Neuronal stem cell (in vitro differentiated cells): Measurements from ENCODE around the gene SRC.
A peak's percentile ranks its signal among the peaks of the same experiment; 100 is the strongest.

Experiments used
- DNase-seq: peaks from one replicate; pipeline ENCODE4 v3.0.0-alpha.2; 2013; ENCODE audit warnings: low spot score
- H2AFZ ChIP-seq: one replicate; pipeline ENCODE4 v1.6.1; 2013; ENCODE audit warnings: mild to moderate bottlenecking, low read length, inconsistent platforms
- H2AK5ac ChIP-seq: 2 replicates; pipeline ENCODE4 v1.6.1; 2013; ENCODE audit warnings: low read depth, mild to moderate bottlenecking, inconsistent platforms, low read length, moderate library complexity, mixed read lengths
- H2BK120ac ChIP-seq: 2 replicates; pipeline ENCODE4 v1.6.1; 2013; ENCODE audit warnings: low read depth, mild to moderate bottlenecking, inconsistent platforms, low read length, moderate library complexity, mixed read lengths
- H2BK12ac ChIP-seq: one replicate; pipeline ENCODE4 v1.6.1; 2013; ENCODE audit warnings: low read length, inconsistent platforms
- H2BK15ac ChIP-seq: 2 replicates; pipeline ENCODE4 v1.6.1; 2013; ENCODE audit warnings: mild to moderate bottlenecking, low read length, inconsistent platforms, mixed read lengths
- H2BK5ac ChIP-seq: one replicate; pipeline ENCODE4 v1.6.1; 2013; ENCODE audit warnings: inconsistent platforms, mild to moderate bottlenecking, low read length, moderate library complexity
- H3K14ac ChIP-seq: one replicate; pipeline ENCODE4 v1.6.1; 2013; ENCODE audit warnings: low read length, inconsistent platforms
- H3K18ac ChIP-seq: 2 replicates; pipeline ENCODE4 v1.6.1; 2013; ENCODE audit warnings: low read length, inconsistent platforms
- H3K23ac ChIP-seq: 2 replicates; pipeline ENCODE4 v1.6.1; 2013; ENCODE audit warnings: low read depth, mild to moderate bottlenecking, mixed read lengths, low read length, inconsistent platforms; ENCODE audit not compliant: poor library complexity
- H3K27ac ChIP-seq: replicated peaks from 3 replicates; pipeline ENCODE4 v1.5.1; 2013; ENCODE audit warnings: low read length, inconsistent platforms
- H3K27me3 ChIP-seq, 3 experiments: 2 replicates each; pipeline ENCODE4 v1.6.1; 2013; ENCODE audit warnings: low read length in 3 of 3, mild to moderate bottlenecking in 2 of 3, inconsistent platforms in 1 of 3, low read depth in 1 of 3, mixed read lengths in 1 of 3, moderate library complexity in 1 of 3; ENCODE audit not compliant: control insufficient read depth in 3 of 3, insufficient read depth in 3 of 3
- H3K36me3 ChIP-seq, 2 donors: replicated peaks in 1 of 2; 2 replicates each; pipeline ENCODE4 v1.6.1; 2013; ENCODE audit warnings: low read length in 2 of 2; ENCODE audit not compliant: control insufficient read depth in 2 of 2, insufficient read depth in 2 of 2
- H3K4ac ChIP-seq: 2 replicates; pipeline ENCODE4 v1.6.1; 2013; ENCODE audit warnings: inconsistent platforms, mild to moderate bottlenecking, low read length, moderate library complexity
- H3K4me1 ChIP-seq, 2 donors: 1 replicate in 1 of 2; 2 replicates in 1 of 2; pipeline ENCODE4 v1.6.1; 2013; ENCODE audit warnings: low read length in 2 of 2, low read depth in 1 of 2; ENCODE audit not compliant: control insufficient read depth in 2 of 2, insufficient read depth in 1 of 2
- H3K4me2 ChIP-seq: one replicate; pipeline ENCODE4 v1.6.1; 2013; ENCODE audit warnings: mild to moderate bottlenecking, low read length, inconsistent platforms; ENCODE audit not compliant: insufficient read depth, poor library complexity, severe bottlenecking
- H3K4me3 ChIP-seq, 2 donors: 2 replicates each; pipeline ENCODE4 v1.5.1; 2013; ENCODE audit warnings: low read length in 2 of 2, mild to moderate bottlenecking in 2 of 2, inconsistent platforms in 1 of 2, moderate library complexity in 1 of 2
- H3K79me1 ChIP-seq: one replicate; pipeline ENCODE4 v1.6.1; 2013; ENCODE audit warnings: low read depth, mild to moderate bottlenecking, inconsistent platforms, low read length, moderate library complexity
- H3K9ac ChIP-seq: one replicate; pipeline ENCODE4 v1.6.1; 2013; ENCODE audit warnings: mild to moderate bottlenecking, low read depth, low read length, inconsistent platforms; ENCODE audit not compliant: poor library complexity
- H3K9me3 ChIP-seq, 2 donors: replicated peaks in 1 of 2; 2 replicates each; pipeline versions ENCODE3 to v1.6.1; 2013; ENCODE audit warnings: low read length in 2 of 2, mild to moderate bottlenecking in 2 of 2, inconsistent platforms in 1 of 2, low read depth in 1 of 2, mixed read lengths in 1 of 2, moderate library complexity in 1 of 2; ENCODE audit not compliant: control insufficient read depth in 2 of 2, insufficient read depth in 1 of 2
- H4K8ac ChIP-seq: one replicate; pipeline ENCODE4 v1.6.1; 2013; ENCODE audit warnings: low read depth, mild to moderate bottlenecking, inconsistent platforms, low read length, moderate library complexity
- H4K91ac ChIP-seq: one replicate; pipeline ENCODE4 v1.6.1; 2013; ENCODE audit warnings: low read length, low read depth, mild to moderate bottlenecking, inconsistent platforms; ENCODE audit not compliant: poor library complexity
- WGBS, 2 donors: extraction: QIAGEN DNeasy Blood & Tissue Kit; methylation state at CpG; one replicate each; pipeline ENCODE4 v1.1.7; 2013; ENCODE audit warnings: missing lambda C conversion rate in 2 of 2, mixed read lengths in 1 of 2; ENCODE audit not compliant: insufficient read length in 2 of 2, insufficient replicate concordance in 1 of 2; ENCODE audit errors: extremely low coverage in 2 of 2; 5-methylcytosine and 5-hydroxymethylcytosine counted together

The SRC gene

DNA sequence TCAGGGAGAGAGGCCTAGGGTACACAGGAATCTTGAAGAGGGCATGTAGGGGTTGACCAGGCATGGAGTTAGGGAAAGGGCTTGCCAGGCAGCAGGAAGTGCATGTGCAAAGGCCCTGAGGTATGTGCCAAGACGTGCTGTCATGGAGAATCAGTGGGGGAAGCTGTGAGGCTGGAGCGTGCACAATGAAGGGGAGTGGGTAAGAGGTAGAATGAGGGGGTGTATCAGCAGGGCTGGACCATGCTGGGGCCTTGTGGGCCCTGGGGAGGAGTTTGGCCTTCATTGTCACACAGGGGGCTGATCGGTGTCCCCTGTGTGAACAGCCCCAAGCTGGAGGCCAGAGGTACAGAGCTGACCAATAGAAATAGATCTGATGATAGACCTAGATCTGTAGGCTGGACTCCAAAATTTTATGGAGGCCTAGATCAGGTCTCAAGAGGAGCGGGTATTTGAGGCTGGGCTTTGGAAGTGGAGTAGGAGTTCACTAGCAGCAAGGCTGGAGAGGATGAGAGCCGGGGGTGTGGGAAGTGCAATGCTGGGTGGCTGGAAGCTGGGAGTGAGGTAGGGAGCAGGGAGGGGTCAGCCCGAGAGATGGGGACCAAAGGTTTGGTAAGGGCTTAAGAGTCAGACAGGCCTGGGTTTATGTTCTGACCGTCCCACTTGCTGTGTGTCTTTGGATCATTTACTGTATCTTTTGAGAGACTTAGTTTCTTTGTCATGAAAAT is 3.0 kb downstream of the SRC start:
- DNase-seq, result no peak
- Histone ChIP-seq H2BK12ac (no peak overlapping the region), H3K9me3 (no peaks in the 10 kb centered on the region), H2BK120ac (no peak overlapping the region), H2AFZ (no peak overlapping the region), H3K18ac (no peak overlapping the region), H3K14ac (no peak overlapping the region), H3K79me1 (peaks cover 28% of the 10 kb centered on the region), H3K27me3 (peaks cover 0 to 4% (median 0%) of the 10 kb centered on the region in 3 experiments), H2BK15ac (no peak overlapping the region), H3K23ac (peak overlapping the region; percentile 38), H2AK5ac (no peak overlapping the region), H3K4me3 (peak overlapping the region in 1 of 2 donors; percentile 19), H4K91ac (no peak overlapping the region), H3K36me3 (peaks cover 4 to 44% of the 10 kb centered on the region in 2 donors), H3K9ac (no peak overlapping the region), H3K27ac (no peak overlapping the region), H3K4me1 (peaks cover 5 to 6% of the 10 kb centered on the region in 2 donors), H2BK5ac (no peak overlapping the region), H3K4ac (no peak overlapping the region), H3K4me2 (no peak overlapping the region), H4K8ac (no peak overlapping the region)
- WGBS, 2 donors, result no CpG with 5 or more reads among the region's 7 CpGs

DNA sequence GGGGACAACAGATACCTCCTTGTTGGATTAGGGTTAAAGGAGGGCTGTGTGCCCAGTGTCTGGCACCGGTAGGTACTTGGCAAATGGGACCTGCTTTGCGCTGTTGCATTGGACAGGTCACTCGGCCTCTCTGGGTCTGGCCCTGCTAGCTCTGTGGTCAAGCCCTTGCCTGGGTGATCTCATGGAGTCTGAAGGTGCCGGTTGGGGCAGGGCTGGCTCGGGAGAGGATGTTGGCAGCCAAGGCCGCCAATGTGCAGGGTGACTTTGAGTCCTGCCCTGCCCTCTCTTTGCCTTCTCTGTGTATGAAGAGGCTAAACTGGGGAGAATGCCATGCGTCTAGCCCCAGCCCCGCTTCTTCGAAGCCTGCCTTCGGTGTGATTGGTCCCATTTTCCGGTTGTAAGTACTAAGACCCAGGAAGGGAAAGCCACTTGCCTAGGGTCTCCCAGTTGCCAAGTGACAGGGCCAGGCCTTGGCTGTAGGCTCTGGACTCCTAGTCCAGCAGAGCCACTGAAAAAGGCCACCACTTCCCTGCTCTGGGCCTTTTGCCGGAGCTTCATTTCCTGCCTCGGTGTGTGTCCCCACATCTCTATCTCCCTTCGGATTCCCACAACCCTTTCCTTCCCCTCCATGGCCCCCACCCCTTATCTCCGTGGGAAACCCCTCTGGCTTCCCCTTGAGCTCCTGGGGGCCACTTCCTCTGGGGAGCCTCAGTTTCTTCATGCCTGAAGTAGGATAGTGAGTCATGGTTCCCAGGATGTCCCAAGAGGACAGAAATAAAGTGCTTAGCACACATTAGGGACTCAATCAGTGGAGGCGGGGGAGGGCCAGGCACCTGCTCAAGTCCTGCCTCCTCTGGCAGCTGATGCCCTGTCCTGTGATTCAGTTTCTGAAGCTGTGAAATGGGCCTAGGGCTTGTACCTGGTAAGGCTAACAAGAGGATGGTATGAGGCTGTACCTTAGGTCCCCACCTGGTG is 3.9 kb downstream of the SRC start:
- H3K23ac ChIP-seq, result no peak overlapping the region
- no peak overlapping the region for H3K27ac ChIP-seq
- H3K9me3 ChIP-seq, result no peaks in the 10 kb centered on the region
- H3K4ac ChIP-seq, result no peak overlapping the region
- H3K4me1 ChIP-seq, result peaks cover 4 to 5% of the 10 kb centered on the region in 2 donors
- H3K14ac ChIP-seq, result no peak overlapping the region
- WGBS, 2 donors, result no CpG with 5 or more reads among the region's 16 CpGs
- H3K18ac ChIP-seq, result no peak overlapping the region
- H2BK5ac ChIP-seq, result no peak overlapping the region
- no peak overlapping the region for H2BK120ac ChIP-seq
- H2BK15ac ChIP-seq, result no peak overlapping the region
- no peak for DNase-seq
- H4K91ac ChIP-seq, result no peak overlapping the region
- H2AFZ ChIP-seq, result no peak overlapping the region
- no peak overlapping the region for H2BK12ac ChIP-seq
- H2AK5ac ChIP-seq, result no peak overlapping the region
- no peak overlapping the region for H3K4me2 ChIP-seq
- no peak overlapping the region for H3K4me3 ChIP-seq
- H3K79me1 ChIP-seq, result peaks cover 32% of the 10 kb centered on the region
- H4K8ac ChIP-seq, result no peak overlapping the region
- peaks cover 4 to 45% of the 10 kb centered on the region in 2 donors for H3K36me3 ChIP-seq
- peaks cover 0 to 1% (median 0%) of the 10 kb centered on the region in 3 experiments for H3K27me3 ChIP-seq
- H3K9ac ChIP-seq, result no peak overlapping the region

DNA sequence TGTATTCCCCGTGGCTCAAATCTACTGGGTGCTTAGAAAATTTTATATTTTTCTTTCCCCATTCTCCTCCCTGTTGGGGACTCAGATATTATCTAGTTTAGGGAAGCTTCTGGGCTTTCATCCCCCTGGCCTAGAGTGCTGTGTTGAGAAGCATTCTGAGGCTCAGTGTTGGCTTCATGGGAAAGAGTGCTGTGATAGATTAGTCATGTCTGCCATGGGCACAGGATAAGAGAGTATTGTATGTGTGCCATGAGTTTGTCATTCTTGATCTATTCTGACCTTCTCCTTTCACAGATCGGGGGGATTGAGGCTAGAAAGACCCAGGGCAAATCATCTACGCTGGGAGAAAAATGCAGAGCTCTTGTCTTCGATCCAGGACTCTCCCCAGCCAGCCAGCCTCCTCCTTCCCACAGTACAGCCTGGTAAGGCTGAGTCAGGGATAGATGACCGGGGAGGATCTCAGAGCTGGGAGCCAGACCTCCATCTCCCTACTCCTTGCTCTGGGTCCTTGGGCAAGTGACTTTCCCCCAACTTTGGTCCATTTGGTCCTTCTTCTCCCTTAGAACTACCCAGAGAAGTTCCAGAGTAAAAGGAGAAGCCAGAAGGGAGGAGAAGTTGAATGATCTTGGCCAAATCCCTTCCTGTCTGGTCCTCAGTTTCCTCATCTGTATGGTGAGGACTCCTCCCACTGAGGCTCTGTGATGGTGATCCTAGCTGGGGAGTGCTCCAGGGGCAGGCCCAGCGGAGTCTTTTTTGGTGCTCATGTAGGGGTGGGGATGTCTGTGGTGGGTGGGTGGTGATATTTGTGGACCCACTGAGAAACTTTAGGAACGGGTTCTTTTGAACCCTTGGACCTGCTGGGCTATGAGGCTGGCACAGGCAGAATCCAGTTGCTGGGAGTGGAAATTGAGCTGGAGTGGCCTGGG is 5.0 kb downstream of the SRC start:
- WGBS, 2 donors, result no CpG with 5 or more reads among the region's 7 CpGs
- Histone ChIP-seq H3K9me3 (no peaks in the 10 kb centered on the region), H3K4me3 (no peak overlapping the region), H3K18ac (no peak overlapping the region), H2BK12ac (no peak overlapping the region), H3K9ac (no peak overlapping the region), H2BK5ac (no peak overlapping the region), H3K36me3 (peaks cover 4 to 45% of the 10 kb centered on the region in 2 donors), H3K79me1 (peaks cover 32% of the 10 kb centered on the region), H4K91ac (no peak overlapping the region), H2BK120ac (no peak overlapping the region), H2AFZ (no peak overlapping the region), H3K27me3 (no peaks in the 10 kb centered on the region), H4K8ac (no peak overlapping the region), H2BK15ac (no peak overlapping the region), H3K14ac (no peak overlapping the region), H3K23ac (no peak overlapping the region), H3K4me2 (no peak overlapping the region), H3K4ac (no peak overlapping the region), H3K27ac (no peak overlapping the region), H3K4me1 (peaks cover 4 to 5% of the 10 kb centered on the region in 2 donors), H2AK5ac (no peak overlapping the region)
- DNase-seq, result no peak
